HEK293 (cell line): ENCODE measurements around the gene DACT3.

Source experiments
- CTCF ChIA-PET: fragments of 350-600 bp; formaldehyde crosslinking; extraction: SDS; loops from one replicate; lab custom pipeline; 2021; ENCODE audit warnings: antibody characterized with exemption; lab: Yijun Ruan, JAX
- POLR2A ChIA-PET: fragments of 300-600 bp; formaldehyde crosslinking; extraction: SDS; loops from one replicate; lab custom pipeline; 2020; ENCODE audit warnings: antibody characterized with exemption, inconsistent platforms; lab: Yijun Ruan, JAX
- H3K27ac ChIP-seq: fragments of 200-500 bp; sonication (Bioruptor generic); 2 replicates; pipeline ENCODE4 v1.5.1; 2014; ENCODE audit warnings: low read depth, low read length, control low read depth, inconsistent platforms; ENCODE audit errors: extremely low read depth
- H3K36me3 ChIP-seq, 2 experiments: fragments of 200-500 bp in 1 of 2; sonication (Bioruptor generic) in 1 of 2; 1 replicate in 1 of 2; 2 replicates in 1 of 2; pipeline ENCODE4 v1.5.1; 2014 to 2017; ENCODE audit warnings: inconsistent platforms in 2 of 2, low read length in 2 of 2; ENCODE audit not compliant: control insufficient read depth in 2 of 2, insufficient read depth in 1 of 2
- H3K4me1 ChIP-seq: fragments of 200-500 bp; sonication (Bioruptor generic); 2 replicates; pipeline ENCODE4 v1.5.1; 2014; ENCODE audit warnings: mild to moderate bottlenecking, low read length, inconsistent platforms; ENCODE audit not compliant: control insufficient read depth, insufficient read depth
- H3K4me3 ChIP-seq: 2 replicates; pipeline ENCODE4 v1.5.1; 2011; ENCODE audit warnings: low read depth, mild to moderate bottlenecking, control low read depth, low read length, moderate library complexity
- H3K9me3 ChIP-seq: fragments of 200-500 bp; sonication (Bioruptor generic); 2 replicates; pipeline ENCODE4 v1.5.1; 2014; ENCODE audit warnings: low read depth, low read length, inconsistent platforms; ENCODE audit not compliant: control insufficient read depth, insufficient read depth
- HOXD13 ChIP-seq: sonication (generic); formaldehyde crosslinking; IDR thresholded peaks from 2 replicates; pipeline ENCODE4 v1.8.0; 2022; ENCODE audit warnings: missing genetic modification reagents, borderline replicate concordance
- KLF10 ChIP-seq: fragments of 450-650 bp; IDR thresholded peaks from 2 replicates; pipeline ENCODE4 v1.5.1; 2018; ENCODE audit warnings: missing biosample characterization, mild to moderate bottlenecking, missing genetic modification characterization
- PRDM1 ChIP-seq: fragments of 450-650 bp; formaldehyde crosslinking; IDR thresholded peaks from 2 replicates; pipeline ENCODE4; 2016; ENCODE audit warnings: missing biosample characterization, missing genetic modification characterization
- RBAK ChIP-seq: fragments of 450-650 bp; formaldehyde crosslinking; IDR thresholded peaks from 2 replicates; pipeline ENCODE4 v1.5.1; 2016; ENCODE audit warnings: missing biosample characterization, missing genetic modification characterization
- REST ChIP-seq: fragments of 450-650 bp; formaldehyde crosslinking; IDR thresholded peaks from 2 replicates; pipeline ENCODE4 v1.5.1; 2016; ENCODE audit warnings: missing biosample characterization, missing genetic modification characterization
- SP2 ChIP-seq: fragments of 450-650 bp; formaldehyde crosslinking; IDR thresholded peaks from 2 replicates; pipeline ENCODE4 v1.5.1; 2016; ENCODE audit warnings: missing biosample characterization, missing genetic modification characterization
- SP3 ChIP-seq: fragments of 450-650 bp; formaldehyde crosslinking; IDR thresholded peaks from 2 replicates; pipeline ENCODE4 v1.5.1; 2016; ENCODE audit warnings: missing biosample characterization, missing genetic modification characterization
- ZBTB21 ChIP-seq: fragments of 450-650 bp; formaldehyde crosslinking; IDR thresholded peaks from 2 replicates; pipeline ENCODE4 v1.5.1; 2017; ENCODE audit warnings: missing biosample characterization, missing genetic modification characterization
- ZIC2 ChIP-seq: fragments of 450-650 bp; formaldehyde crosslinking; IDR thresholded peaks from 2 replicates; pipeline ENCODE4 v1.5.1; 2016; ENCODE audit warnings: missing biosample characterization, missing genetic modification characterization
- ZNF140 ChIP-seq: fragments of 450-650 bp; formaldehyde crosslinking; IDR thresholded peaks from 2 replicates; pipeline ENCODE4 v1.5.1; 2016; ENCODE audit warnings: missing biosample characterization, missing genetic modification characterization
- ZNF148 ChIP-seq: fragments of 450-650 bp; formaldehyde crosslinking; IDR thresholded peaks from 2 replicates; pipeline ENCODE4 v1.5.0; 2017; ENCODE audit warnings: missing biosample characterization, missing genetic modification characterization, borderline replicate concordance
- ZNF157 ChIP-seq: fragments of 450-650 bp; formaldehyde crosslinking; IDR thresholded peaks from 2 replicates; pipeline ENCODE4 v1.5.1; 2016; ENCODE audit warnings: missing biosample characterization, missing genetic modification characterization
- ZNF223 ChIP-seq: fragments of 450-650 bp; formaldehyde crosslinking; IDR thresholded peaks from 2 replicates; pipeline ENCODE4 v1.5.1; 2016; ENCODE audit warnings: missing biosample characterization, missing genetic modification characterization
- ZNF292 ChIP-seq: fragments of 450-650 bp; formaldehyde crosslinking; IDR thresholded peaks from 2 replicates; pipeline ENCODE4 v1.5.1; 2016; ENCODE audit warnings: low read depth, missing biosample characterization, missing genetic modification characterization, borderline replicate concordance
- ZNF311 ChIP-seq: fragments of 450-650 bp; formaldehyde crosslinking; IDR thresholded peaks from 2 replicates; pipeline ENCODE4 v1.5.1; 2017; ENCODE audit warnings: missing biosample characterization, missing genetic modification characterization, borderline replicate concordance
- ZNF335 ChIP-seq: fragments of 450-650 bp; formaldehyde crosslinking; conservative IDR thresholded peaks from 2 replicates; pipeline ENCODE4 v1.5.1; 2016; ENCODE audit warnings: missing biosample characterization, missing genetic modification characterization
- ZNF362 ChIP-seq: fragments of 450-650 bp; formaldehyde crosslinking; IDR thresholded peaks from 2 replicates; pipeline ENCODE4 v1.5.1; 2016; ENCODE audit warnings: missing biosample characterization, missing genetic modification characterization
- ZNF473 ChIP-seq: fragments of 450-650 bp; formaldehyde crosslinking; IDR thresholded peaks from 2 replicates; pipeline ENCODE4 v1.5.1; 2017; ENCODE audit warnings: missing biosample characterization, missing genetic modification characterization
- ZNF558 ChIP-seq: fragments of 450-650 bp; formaldehyde crosslinking; IDR thresholded peaks from 2 replicates; pipeline ENCODE4 v1.5.1; 2016; ENCODE audit warnings: missing biosample characterization, missing genetic modification characterization
- ZNF692 ChIP-seq: fragments of 450-650 bp; formaldehyde crosslinking; IDR thresholded peaks from 2 replicates; pipeline ENCODE4 v1.5.1; 2016; ENCODE audit warnings: missing biosample characterization, missing genetic modification characterization
- ZNF747 ChIP-seq: fragments of 450-650 bp; formaldehyde crosslinking; IDR thresholded peaks from 2 replicates; pipeline ENCODE4 v1.5.1; 2016; ENCODE audit warnings: missing biosample characterization, missing genetic modification characterization
- ZNF791 ChIP-seq: fragments of 450-650 bp; formaldehyde crosslinking; IDR thresholded peaks from 2 replicates; pipeline ENCODE4 v1.5.1; 2016; ENCODE audit warnings: missing biosample characterization, missing genetic modification characterization

Gene DACT3

GRCh38 chr19:46603752-46604231, 57.2 kb downstream of the DACT3 start:
- TF ChIP-seq REST (tag by site-specific recombination) (no peak), SP2 (tag by site-specific recombination) (no peak), ZNF558 (tag by site-specific recombination) (no peak), KLF10 (tag by site-specific recombination) (no peak), ZBTB21 (no peak), ZNF223 (tag by site-specific recombination) (no peak), ZNF157 (no peak), ZNF473 (no peak)
- no peak overlapping the region for H3K27ac ChIP-seq
- POLR2A ChIA-PET = no interaction called here
- H3K36me3 ChIP-seq = peaks cover 20 to 55% of the 10 kb centered on the region in 2 experiments
- H3K9me3 ChIP-seq = no peaks in the 10 kb centered on the region
- peaks cover 8% of the 10 kb centered on the region for H3K4me1 ChIP-seq
- CTCF ChIA-PET = interaction anchor here (0.6 to 4.7 kb wide), 6 partner anchors 10 to 59 kb away, joined by 3 to 41 read pairs (median 16); partner anchors contain the start of gene DACT3
- no peak overlapping the region for H3K4me3 ChIP-seq

- H3K4me1 ChIP-seq = peaks cover 8% of the 10 kb centered on the region
- peak overlapping the region; percentile 26; the same call in 1 of the 2 replicates for H3K27ac ChIP-seq
- no peak for TF ChIP-seq ZNF362 (tag by site-specific recombination)
- TF ChIP-seq PRDM1 (tag by site-specific recombination) = no peak
- TF ChIP-seq ZNF335 (tag by site-specific recombination) = peak; percentile 19; the same call in 1 of the 2 replicates
- TF ChIP-seq ZNF292 = no peak
- TF ChIP-seq ZNF311 (tag by site-specific recombination) = no peak
- no peak for TF ChIP-seq ZNF747 (tag by site-specific recombination)
- TF ChIP-seq SP2 (tag by site-specific recombination) = 0 out of 2 replicates have a peak, but pooled peaks have one; percentile 11
- no peak for TF ChIP-seq HOXD13 (CRISPR knock-in tag)
- TF ChIP-seq ZNF140 (tag by site-specific recombination) = no peak
- TF ChIP-seq ZIC2 (tag by site-specific recombination) = no peak
- peak; percentile 29; the same call in 1 of the 2 replicates for TF ChIP-seq SP3 (tag by site-specific recombination)
- TF ChIP-seq ZNF791 (tag by site-specific recombination) = no peak
- TF ChIP-seq ZNF692 (tag by site-specific recombination) = no peak
- no peak for TF ChIP-seq ZNF148
- no peak for TF ChIP-seq RBAK (tag by site-specific recombination)
- POLR2A ChIA-PET = no interaction called here
- H3K4me3 ChIP-seq = no peak overlapping the region
- CTCF ChIA-PET = interaction anchor here (0.6 to 4.7 kb wide), 5 partner anchors 11 to 59 kb away, joined by 3 to 41 read pairs (median 12); partner anchors contain the start of gene DACT3
- H3K9me3 ChIP-seq = no peaks in the 10 kb centered on the region
- H3K36me3 ChIP-seq = peaks cover 17 to 49% of the 10 kb centered on the region in 2 experiments
Observed at GRCh38 chr19:46603195-46603637, 57.8 kb downstream of the DACT3 start.
